ENCODE results near the gene LGALS1.
A peak's percentile ranks its signal among the peaks of the same experiment; 100 is the strongest.
"Not testable (repeated sequence)": the region's sequence is repeated elsewhere in the genome, so short reads cannot be mapped to it uniquely, and the experiment has no call there.

LGALS1 gene

DNA sequence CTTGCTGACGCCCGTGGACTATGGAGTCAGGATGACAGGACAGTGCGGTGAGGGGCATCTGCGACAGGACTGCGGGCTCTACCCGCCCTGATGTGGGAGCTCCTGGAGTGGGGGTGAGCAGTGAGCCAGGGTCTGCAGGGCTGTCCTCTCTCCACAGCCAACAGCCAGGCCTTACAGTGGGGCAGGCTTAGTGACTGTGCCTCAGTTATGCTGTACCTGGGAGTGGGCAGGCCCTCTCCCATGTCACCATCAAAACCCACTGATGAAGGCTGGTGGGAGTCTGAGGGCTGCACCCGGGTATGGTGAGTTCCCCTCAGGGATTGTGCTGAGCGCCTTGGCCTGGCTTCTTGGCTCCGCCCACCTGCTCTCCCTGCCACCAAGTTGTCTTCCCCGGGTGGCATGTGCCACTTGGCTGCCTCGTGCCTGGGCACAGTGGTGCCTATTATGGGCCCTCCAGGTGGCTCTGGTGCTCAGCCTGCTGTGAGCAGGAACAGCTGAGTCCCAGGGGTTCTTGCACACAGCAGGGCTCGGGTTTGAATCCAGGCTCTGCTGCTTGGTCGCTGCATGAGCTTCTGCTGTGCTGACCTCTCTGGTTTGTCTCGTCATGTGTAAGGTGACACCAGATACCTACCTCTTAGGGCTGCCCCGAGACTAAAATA lies 17.3 kb downstream of the LGALS1 start:
- no peak for DNase-seq

DNA sequence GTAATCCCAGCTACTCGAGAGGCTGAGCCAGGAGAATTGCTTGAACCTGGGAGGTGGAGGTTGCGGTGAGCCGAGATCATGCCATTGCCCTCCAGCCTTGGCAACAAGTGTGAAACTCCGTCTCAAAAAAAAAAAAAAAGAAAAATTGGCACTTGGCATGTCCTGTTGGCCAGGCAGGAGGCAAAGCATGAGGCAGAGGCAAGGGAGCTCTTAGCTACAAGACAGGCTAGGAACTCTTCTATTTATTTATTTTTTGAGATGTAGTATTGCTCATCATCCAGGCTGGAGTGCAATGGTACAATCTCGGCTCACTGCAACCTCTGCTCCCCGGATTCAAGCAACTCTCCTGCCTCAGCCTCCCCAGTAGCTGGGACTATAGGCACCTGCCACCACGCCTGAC lies 18.7 kb downstream of the LGALS1 start:
- not testable (repeated sequence) for DNase-seq

DNA sequence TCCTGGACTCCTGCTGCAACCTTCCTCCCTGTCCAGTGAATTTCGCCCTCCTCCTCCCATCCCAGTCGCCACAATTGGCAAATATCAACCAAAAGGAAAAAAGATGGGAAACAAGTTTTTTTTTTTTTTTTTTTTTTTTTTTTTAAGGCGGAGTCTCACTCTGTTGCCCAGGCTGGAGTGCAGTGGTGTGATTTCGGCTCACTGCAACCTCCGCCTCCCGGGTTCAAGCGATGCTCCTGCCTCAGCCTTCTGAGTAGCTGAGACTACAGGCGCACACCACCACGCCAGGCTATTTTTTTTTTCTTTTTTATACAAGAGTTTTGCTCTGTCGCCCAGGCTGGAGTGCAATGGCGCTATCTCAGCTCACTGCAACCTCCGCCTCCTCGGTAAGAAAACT lies 20.8 kb downstream of the LGALS1 start:
- DNase-seq: not testable (repeated sequence)

DNA sequence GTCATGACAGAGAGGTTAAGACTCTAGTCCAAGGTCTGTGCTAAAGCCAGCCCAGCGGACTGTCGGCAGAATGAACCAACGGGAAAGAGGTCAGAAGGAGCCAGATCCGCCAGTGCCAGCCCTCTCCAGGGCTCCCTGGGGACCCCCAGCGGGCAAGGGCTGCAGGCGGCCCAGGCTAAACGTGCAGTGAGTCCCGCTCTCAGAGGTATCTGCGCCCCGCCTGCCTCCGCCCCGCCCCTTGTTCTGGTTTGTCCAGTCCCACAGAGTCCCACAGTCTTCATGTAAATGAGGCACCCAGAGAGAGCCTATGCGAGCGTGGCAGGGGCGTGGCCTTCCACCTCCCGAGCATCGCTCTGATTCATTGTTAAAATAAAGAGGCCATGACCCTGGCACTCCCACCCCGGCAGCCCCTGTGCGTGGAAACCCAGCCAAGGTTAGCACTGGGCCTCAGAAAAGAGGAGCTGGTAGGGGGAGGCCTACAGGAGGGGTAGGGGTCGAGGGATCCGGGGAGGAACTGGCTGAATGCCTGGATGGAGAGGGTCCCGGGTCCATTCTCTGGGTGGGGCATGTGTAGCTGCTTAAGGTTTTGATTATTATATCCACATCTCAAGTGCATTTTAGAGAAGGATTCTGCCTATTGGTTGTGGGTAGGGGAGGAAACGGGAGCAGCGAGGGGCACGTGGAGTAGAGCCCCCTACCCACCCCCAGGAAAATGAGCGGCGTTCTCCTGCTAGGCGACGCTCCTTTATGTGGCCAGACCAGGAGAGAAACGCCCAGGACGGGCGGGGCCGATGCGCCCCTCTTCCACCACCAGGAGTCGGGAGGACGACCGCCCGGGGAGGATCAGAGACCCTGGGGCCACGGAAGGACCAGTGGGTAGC lies 21.5 kb downstream of the LGALS1 start, which contains the start of gene TRIOBP:
TRIOBP (plus strand) TSS at position 392 of the 881 bp plus-strand sequence. CDS start 4,318 bp downstream, outside the sequence.
- DNase-seq: peak; percentile 67 to 78

DNA sequence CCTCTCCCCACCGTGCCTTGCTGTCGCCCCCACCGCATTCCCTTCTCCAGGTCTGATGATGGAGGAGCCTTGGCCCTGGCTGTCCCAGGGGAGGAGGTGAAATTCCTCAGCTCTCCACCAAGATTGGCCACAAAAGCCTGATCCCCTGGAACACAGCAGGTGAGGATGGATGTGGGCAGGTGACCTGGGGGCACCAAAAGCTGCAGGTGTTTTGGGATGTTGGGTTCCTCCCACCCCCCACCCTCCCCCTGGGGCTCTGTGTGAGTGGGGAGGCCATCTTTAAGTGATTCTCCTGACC lies 22.1 kb downstream of the LGALS1 start:
- DNase-seq: no peak

DNA sequence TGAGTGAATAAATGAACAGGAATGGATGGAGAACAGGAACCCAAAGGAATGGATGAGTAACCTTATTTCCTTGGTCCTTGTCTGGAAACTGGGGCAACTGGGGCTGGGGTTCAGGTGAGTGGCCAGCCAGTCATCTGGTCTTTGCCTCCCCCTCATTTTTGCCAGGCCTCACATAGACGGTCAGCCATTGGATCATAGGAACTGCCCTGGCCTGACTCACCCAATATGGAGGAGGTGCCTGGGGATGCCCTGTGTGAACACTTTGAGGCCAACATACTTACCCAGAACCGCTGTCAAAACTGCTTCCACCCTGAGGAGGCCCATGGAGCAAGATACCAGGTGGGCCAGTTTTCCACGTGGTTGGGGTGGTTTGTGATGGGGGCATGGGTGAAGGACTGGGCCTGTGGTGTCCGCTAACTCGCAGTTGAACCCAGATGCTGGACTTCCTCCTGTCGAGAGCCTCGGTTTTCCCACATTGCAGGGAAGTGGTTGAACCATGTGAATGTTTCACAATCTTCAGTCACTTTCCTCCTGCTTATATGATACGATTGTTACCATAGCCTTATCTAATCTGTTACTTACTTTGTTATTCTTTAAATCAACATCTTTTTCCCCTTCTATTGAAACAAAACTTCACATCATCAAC lies 25.8 kb downstream of the LGALS1 start:
- DNase-seq: peak in 1 of 2 donors; percentile 26

DNA sequence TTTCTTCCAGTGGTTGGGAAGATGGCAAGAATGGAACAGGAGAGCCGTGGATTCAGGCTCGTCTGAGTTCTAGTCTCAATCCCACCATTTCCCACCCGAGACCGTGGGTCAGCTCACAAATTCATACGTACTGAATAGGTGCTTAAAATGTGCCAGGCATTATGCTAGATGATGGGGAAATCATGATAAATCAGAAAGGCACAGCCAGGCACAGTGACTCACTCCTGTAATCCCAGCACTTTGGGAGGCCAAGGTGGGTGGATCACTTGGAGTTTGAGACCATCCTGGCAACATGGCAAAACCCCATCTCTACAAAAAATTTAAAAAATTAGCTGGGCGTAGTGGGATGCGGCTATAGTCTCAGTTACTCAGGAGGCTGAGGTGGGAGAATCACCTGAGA lies 28.5 kb downstream of the LGALS1 start:
- no peak for DNase-seq

DNA sequence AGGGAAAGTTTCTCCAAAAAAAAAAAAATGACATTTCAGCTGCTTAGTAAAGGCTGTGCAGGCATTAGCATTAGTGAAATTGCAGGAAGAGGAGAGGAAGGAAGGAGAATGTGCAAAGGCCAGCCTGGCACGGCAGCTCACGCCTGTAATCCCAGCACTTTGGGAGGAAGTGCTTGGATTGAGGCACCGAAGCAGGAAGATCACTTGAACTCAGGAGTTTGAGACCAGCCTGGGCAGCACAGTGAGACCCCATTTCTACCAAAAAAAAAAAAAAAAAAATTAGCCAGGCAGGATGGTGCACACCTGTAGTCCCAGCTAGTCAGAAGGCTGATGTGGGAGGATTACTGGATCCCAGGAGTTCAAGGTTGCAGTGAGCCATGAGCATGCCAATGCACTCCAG lies 29.2 kb downstream of the LGALS1 start:
- no peak for DNase-seq

DNA sequence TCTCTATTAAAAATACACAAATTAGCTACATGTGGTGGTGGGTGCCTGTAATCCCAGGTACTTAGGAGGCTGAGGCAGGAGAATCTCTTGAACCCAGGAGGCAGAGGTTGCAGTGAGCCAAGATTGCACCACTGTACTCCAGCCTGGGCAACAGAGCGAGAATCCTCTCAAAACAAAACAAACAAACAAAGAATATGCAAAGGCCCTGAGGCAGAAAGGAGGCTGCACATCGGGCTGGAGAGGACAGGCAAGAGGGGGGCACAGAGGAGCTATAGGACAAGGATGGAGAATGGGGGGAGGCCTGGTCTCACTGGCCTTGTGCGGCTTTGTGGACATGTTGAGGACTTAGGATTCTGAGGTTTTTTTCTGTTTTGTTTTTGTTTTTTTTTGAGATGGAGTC lies 29.8 kb downstream of the LGALS1 start:
- no peak for DNase-seq

DNA sequence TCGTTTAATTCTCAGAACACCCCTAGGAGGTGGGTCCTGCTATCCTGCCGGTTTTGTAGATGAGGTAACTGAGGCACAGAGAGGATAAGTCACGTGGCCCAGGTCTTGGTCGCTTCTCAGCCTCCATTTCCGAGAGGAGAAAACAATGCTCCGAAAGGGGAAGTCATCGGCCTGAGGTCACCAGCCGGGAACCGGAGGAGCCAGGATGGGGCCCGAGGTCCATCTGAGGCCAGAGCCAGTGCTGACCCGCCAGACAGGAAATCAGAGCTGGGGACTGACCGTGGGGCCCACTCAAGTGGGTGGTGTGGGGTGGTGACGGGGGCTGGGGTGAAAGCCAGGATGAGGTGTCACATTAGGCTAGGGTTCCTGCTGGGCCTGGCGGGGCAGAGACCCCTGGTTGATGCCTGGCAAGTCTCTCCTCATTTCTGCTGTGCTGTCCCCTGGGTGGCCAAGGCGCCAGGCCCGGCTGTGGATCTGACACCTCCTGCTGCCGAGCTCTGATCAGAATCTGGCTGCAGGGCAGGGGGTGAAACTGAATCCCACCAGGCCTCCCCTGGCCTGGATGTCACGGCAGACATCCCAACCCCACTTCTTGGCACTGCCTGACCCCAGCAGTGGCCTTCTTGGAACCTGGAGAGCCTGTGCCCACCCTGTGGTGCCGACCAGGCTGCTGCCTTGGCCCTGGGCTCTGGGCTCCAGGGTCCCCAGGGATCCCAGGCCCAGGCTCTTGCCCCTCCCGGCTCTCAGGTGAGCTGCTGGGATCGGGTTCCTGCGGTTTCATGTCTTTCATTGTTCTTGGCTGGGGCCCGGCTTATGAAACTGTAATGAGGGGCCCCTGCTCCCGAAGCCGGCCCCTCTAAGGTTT lies 33.4 kb downstream of the LGALS1 start:
- peak in 1 of 2 donors; percentile 31 for DNase-seq

DNA sequence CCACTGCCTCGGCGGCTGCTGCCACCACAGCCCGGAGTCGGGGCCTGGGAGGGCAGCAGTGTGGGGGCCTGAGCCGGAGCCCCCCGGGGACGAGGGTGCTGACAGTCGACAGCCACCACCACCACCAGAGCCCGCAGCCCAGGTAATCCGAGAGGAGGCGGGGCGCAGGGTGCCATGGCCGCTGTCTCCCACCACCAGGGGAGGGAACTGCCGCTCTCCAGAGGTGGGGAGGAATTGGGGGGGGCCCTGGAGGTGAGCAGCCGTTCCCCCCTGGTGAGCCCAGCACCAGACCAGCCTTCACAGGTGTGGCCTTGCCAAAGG lies 34.0 kb downstream of the LGALS1 start:
- no peak for DNase-seq

DNA sequence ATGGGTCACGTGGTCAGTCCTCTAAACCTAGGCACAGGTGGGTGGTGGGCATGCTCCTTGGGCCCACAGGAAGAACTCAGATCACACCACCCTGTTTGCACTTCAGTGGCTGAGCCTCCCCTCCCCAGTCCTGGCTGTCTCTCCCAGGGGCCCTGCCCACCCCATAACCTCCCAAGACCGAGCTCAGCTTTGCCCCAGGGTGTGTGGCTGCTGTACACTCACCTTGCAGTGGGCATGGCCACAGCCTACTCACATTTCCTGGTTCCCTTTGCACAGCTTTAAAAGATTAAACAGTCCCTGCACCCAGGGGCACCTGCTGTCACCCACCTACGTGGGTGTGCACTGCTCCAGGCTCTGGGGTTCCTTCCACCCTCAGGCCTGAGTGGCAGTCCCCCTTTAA lies 35.2 kb downstream of the LGALS1 start:
- no peak for DNase-seq

DNA sequence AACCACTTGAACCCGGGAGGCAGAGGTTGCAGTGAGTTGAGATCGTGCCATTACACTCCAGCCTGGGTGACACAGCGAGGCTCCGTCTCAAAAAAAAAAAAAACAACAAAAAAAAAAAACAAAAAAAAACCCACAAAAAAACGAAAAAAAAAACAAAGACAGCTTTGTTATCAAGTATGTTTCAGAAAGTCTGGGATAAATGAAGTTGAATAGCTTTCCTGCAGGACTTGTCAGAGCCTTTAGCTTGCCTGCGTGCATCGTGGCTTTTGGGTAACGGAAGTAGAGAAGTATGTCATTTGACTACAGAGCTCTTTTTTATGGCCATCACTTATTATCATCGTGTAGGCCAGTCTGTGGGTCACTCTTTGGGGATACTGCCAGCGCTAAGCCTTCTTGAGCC lies 36.1 kb downstream of the LGALS1 start:
- no peak for DNase-seq

DNA sequence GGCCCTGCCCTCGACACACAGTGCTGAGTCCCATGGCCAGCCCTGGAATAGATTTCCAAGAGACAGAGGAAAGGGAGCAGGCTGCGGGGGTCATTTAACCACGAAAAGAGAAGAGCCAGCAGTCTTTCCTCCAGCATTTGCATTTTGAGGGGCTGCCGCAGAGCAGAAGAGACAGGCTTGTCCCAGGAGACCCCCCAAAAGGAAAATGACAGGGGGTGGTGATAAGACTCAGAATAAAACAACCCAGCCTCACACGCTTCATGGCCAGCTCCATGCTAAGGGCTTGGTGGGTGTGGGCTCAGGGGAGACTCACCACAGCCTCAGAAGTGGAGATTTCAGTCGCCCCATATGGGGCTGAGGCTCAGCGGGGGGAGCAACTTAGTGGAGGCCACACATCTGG lies 38.3 kb downstream of the LGALS1 start:
- no peak for DNase-seq

DNA sequence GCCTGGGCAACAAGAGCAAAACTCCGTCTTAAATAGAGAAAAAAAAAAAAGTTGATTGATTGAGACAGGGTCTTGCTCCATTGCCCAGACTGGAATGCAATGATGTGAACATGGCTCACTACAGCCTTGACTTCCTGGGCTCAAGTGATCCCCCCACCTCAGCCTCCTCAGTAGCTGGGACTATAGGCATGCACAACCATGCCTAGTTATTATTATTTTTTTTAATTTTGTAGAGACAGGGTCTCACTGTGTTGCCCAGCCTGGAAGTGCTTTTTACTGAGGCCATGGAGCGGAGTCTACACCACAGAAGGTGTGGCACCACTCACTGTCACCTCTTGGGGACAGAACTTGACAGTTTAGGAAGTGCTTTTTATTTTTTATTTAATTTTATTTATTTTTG lies 39.2 kb downstream of the LGALS1 start:
- no peak for DNase-seq

DNA sequence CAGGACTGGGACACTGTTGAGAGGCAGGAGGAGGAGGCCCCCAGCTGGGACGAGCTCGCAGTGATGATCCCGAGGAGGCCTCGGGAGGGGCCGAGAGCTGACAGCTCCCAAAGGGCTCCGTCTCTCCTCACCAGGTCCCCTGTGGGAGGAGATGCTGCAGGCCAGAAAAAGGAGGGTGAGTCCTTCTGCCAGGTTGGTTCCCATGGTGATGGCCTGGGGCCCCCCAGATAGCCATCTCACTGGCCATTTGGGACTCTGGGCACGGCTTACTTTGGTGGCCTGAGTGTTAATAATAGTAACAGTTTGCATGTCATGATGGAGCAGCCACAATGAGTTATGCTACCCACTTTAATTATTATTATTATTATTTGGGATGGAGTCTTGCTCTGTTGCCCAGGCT lies 40.3 kb downstream of the LGALS1 start:
- DNase-seq: no peak

DNA sequence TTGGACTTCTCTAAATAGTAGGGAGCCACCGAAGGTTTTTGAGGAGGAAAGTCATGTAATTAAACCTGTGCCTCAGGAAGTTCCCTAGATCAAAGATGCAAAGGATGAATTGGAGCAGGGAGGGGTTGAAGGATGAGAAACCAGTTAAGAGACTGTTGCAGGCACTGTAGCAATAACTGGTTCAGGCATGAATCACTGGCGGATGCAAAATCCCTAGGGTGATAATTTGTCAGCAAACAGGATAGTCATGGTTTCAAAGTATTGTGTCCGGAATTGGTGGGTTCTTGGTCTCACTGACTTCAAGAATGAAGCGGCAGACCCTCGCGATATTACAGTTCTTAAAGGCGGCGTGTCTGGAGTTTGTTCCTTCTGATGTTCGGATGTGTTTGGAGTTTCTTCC lies 41.3 kb downstream of the LGALS1 start:
- DNase-seq: no peak

DNA sequence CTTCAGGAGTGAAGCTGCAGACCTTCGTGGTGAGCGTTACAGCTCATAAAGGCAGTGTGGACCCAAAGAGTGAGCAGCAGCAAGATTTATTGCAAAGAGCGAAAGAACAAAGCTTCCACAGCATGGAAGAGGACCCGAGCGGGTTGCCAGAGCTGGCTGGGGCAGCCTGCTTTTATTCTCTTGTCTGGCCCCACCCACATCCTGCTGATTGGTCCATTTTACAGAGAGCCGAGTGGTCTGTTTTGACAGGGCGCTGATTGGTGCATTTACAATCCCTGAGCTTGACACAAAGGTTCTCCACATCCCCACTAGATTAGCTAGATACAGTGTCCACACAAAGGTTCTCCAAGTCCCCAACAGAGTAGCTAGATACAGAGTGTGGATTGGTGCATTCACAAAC lies 41.8 kb downstream of the LGALS1 start:
- not testable (repeated sequence) for DNase-seq

DNA sequence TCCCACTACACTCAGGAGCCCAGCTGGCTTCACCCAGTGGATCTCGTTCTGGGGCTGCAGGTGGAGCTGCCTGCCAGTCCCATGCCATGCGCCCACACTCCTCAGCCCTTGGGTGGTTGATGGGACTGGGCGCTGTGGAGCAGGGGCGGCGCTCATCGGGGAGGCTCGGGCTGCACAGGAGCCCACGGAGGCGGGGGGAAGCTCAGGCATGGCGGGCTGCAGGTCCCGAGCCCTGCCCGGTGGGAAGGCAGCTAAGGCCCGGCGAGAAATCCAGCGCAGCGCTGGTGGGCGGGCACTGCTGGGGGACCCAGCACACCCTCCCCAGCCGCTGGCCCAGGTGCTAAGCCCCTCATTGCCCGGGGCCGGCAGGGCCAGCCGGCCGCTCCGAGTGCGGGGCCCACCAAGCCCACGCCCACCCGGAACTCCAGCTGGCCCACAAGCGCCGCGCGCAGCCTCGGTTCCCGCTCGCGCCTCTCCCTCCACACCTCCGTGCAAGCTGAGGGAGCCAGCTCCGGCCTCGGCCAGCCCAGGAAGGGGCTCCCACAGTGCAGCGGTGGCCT lies 42.4 kb downstream of the LGALS1 start:
- not testable (repeated sequence) for DNase-seq

DNA sequence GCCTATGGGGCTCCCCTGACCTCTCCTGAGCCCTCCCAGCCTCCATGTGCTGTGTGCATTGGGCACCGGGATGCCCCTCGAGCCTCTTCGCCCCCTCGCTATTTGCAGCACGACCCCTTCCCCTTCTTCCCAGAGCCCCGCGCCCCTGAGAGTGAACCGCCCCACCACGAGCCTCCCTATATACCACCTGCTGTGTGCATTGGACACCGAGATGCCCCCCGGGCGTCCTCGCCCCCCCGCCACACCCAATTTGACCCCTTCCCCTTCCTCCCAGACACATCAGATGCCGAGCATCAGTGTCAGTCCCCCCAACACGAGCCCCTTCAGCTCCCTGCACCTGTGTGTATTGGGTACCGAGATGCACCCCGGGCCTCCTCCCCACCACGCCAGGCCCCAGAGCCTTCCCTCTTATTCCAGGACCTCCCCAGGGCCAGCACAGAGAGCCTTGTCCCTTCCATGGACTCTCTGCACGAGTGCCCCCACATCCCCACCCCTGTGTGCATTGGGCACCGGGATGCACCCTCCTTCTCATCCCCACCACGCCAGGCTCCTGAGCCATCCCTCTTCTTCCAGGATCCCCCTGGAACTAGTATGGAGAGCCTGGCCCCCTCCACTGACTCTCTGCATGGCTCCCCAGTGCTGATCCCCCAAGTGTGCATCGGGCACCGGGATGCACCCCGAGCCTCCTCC lies 50.3 kb downstream of the LGALS1 start:
- no peak for DNase-seq

DNA sequence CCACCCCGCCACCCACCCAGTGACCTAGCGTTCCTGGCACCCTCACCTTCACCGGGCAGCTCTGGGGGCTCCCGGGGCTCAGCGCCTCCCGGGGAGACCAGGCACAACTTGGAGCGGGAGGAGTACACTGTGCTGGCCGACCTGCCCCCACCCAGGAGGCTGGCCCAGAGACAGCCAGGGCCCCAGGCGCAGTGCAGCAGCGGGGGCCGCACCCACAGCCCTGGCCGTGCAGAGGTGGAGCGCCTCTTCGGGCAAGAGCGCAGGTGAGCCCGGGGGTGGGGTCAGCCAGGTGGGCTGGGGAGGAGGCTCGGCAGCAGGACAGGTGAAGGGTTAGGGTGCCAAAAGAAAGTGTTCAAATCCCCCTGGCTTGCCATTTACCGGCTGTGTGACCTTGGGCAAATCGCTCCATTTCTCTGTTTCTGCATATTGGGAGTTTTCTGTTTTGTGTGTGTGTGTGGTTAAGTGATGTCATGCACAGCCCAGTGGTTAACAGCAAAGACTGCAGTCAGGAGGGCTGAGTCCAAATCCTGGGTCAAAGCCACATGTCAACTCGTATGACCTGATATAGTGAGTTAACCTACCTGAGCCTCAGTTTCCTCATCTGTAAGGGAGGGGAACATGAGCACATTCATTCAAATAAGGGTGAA lies 50.9 kb downstream of the LGALS1 start:
- no peak for DNase-seq

DNA sequence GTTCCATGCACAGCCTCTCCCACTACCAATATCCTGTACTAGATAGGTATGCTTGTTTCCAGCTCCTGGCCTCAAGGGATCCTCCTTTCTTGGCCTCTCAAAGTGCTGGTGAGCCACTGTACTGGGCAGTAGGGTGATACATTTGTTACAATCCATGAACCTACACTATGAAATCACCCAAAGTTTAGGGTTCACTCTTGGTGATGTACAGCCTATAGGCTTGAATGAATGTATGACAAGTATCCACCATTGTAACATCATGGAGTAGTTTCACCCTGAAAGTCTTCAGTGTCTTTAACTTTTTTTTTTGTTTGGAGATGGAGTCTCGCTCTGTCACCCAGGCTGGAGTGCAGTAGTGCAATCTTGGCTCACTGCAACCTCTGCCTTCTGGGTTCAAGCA lies 53.2 kb downstream of the LGALS1 start:
- DNase-seq: no peak
